SK-N-SH (cell line): ENCODE measurements around the gene ELF5.

Experiments
- CHD2 ChIP-seq: fragments of 150-350 bp; IDR thresholded peaks from 2 replicates; pipeline ENCODE4 v1.6.1; 2018; ENCODE audit warnings: low read length; ENCODE audit not compliant: partially characterized antibody
- CTCF ChIP-seq: fragments of 200-600 bp; sonication (generic); IDR thresholded peaks from 2 replicates; pipeline ENCODE4 v1.6.1; 2017; ENCODE audit warnings: antibody characterized with exemption, mild to moderate bottlenecking, moderate library complexity
- EZH2phosphoT487 ChIP-seq: fragments of 200-600 bp; sonication (generic); IDR thresholded peaks from 2 replicates; pipeline ENCODE4 v1.6.1; 2017; ENCODE audit warnings: low read depth, mixed run types, mild to moderate bottlenecking, antibody characterized with exemption, moderate library complexity, borderline replicate concordance
- JUND ChIP-seq: IDR thresholded peaks from 2 replicates; pipeline ENCODE4 v1.4.0; 2012
- MEF2A ChIP-seq: IDR thresholded peaks from 2 replicates; pipeline ENCODE4 v1.4.0; 2012; ENCODE audit warnings: low read depth, borderline replicate concordance
- POLR2AphosphoS5 ChIP-seq: IDR thresholded peaks from 2 replicates; pipeline ENCODE4 v1.6.1; 2012; ENCODE audit warnings: low read depth, low read length
- RFX5 ChIP-seq: IDR thresholded peaks from 2 replicates; pipeline ENCODE4 v1.6.1; 2012; ENCODE audit warnings: mild to moderate bottlenecking, improper control_type of control experiment, low read length
- SIN3A ChIP-seq: IDR thresholded peaks from 2 replicates; pipeline ENCODE4 v1.6.1; 2012; ENCODE audit warnings: low read depth, mild to moderate bottlenecking, low read length, moderate library complexity, borderline replicate concordance
- USF1 ChIP-seq: IDR thresholded peaks from 2 replicates; pipeline ENCODE4 v1.4.0; 2012; ENCODE audit warnings: low read depth, borderline replicate concordance
- USF2 ChIP-seq: fragments of 150-350 bp; IDR thresholded peaks from 2 replicates; pipeline ENCODE4 v1.6.1; 2017; ENCODE audit warnings: antibody characterized with exemption, low read length, low read depth, borderline replicate concordance
- ZBTB33 ChIP-seq: IDR thresholded peaks from 2 replicates; pipeline ENCODE4 v1.4.0; 2012; ENCODE audit warnings: low read depth, borderline replicate concordance

- no peak for TF ChIP-seq CTCF
- no peak for TF ChIP-seq SIN3A
- TF ChIP-seq EZH2phosphoT487, result no peak
- TF ChIP-seq CHD2, result no peak
- TF ChIP-seq USF1, result no peak
- TF ChIP-seq POLR2AphosphoS5, result no peak
- TF ChIP-seq USF2, result no peak
- no peak for TF ChIP-seq JUND
- no peak for TF ChIP-seq RFX5
- TF ChIP-seq ZBTB33, result no peak
- no peak for TF ChIP-seq MEF2A
These were observed 33.1 kb upstream of the ELF5 start for GRCh38 chr11:34546511-34547209.
